Stimulated activated CD8-positive, alpha-beta memory T cell treated with anti-CD3 and anti-CD28 coated beads, Interleukin-7, amount 100 ng/mL, for 4 hours (primary cell): Measurements from ENCODE around the gene NCAM1.
"Not testable (repeated sequence)": the region's sequence is repeated elsewhere in the genome, so short reads cannot be mapped to it uniquely, and the experiment has no call there.

Experiments used
- DNase-seq, 2 donors: peaks; one replicate each; pipeline ENCODE4 v3.0.0-alpha.2; 2020; ENCODE audit warnings: low read depth in 2 of 2

NCAM1 gene

DNA sequence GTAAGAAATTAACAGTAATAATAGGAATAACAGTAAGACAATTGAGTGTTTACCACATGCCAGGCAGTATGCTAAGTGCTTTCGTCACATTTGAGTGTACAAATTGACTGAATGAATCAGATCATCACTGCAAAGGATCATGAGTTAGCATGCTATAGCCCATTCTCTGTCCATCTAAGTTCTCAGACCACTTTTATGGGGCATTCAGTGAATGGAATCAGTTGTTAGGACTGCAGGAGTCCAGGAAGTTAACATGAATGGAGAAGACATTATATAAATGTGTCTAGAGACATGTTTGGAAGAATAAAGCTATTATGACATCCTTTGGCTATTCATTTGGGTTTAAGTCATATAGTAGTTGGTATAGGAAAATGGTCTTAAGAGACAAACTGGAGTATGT lies 59.9 kb downstream of the NCAM1 start:
- no peak for DNase-seq

GRCh38 chr11:113022262-113022661 lies 61.0 kb downstream of the NCAM1 start:
- no peak for DNase-seq

DNA sequence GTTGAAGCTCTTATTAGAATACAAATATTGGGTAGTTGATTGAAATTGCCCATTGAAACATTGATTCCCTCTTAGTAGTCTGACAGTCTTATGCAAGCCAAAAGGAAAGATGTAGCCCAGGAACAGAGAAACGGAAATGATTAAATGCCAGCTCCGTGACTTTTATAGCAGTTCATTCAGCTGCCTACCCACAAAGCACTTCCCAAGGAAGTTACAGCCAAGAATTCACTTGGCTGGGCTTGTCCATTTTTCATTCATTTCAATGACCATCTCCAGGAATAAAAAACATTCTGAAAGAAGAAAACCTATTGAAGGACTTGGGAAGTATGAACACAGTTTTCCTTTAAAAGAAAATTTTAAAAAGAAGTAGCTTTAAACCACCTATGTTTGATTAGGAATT lies 62.0 kb downstream of the NCAM1 start:
- no peak for DNase-seq

- DNase-seq: no peak
These were observed 62.8 kb downstream of the NCAM1 start for GRCh38 chr11:113023986-113024385.

- no peak for DNase-seq
These were observed 65.6 kb downstream of the NCAM1 start for GRCh38 chr11:113026778-113027177.

GRCh38 chr11:113034576-113034975 lies 73.4 kb downstream of the NCAM1 start:
- DNase-seq: no peak

DNA sequence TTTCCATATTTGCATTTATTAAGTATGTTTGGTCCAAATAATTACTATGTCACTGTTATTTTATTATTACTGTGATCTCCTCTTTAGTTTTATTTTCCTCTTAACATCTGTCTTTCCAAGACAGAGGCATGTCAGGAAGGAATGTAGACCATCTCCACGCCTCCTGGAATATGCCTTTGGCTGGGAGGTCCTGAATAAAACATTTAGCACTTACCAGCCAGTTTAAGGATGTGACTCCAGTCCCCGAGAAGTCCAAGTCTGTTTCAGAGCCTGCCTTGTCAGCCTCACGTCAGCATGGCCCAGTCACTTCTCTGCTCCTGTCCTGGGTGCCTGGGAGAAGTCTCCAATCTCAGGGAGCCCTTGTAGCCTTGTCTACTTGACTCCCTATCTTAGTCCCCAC lies 74.5 kb downstream of the NCAM1 start:
- no peak for DNase-seq

GRCh38 chr11:113043698-113044097 lies 82.5 kb downstream of the NCAM1 start:
- DNase-seq: no peak

GRCh38 chr11:113045146-113045545 lies 83.9 kb downstream of the NCAM1 start:
- DNase-seq: no peak

DNA sequence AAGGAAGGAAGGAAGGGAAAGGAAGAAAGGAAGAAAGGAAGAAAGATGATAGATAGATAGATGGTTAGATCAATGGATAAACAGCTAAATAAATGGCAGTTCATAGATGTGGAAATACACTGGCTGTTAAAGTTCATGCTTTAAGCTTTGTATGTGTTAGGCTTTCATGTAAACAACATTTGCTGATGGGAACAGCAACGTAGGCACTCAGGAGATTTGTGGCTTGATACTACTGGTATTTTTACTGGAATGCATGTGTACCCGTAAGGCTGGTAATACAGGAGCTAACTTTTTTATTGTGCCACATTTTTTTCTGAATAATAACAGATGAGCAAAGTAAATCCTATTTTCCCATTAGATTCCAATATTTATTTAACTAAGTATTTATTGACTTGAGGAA lies 85.6 kb downstream of the NCAM1 start:
- no peak for DNase-seq

DNA sequence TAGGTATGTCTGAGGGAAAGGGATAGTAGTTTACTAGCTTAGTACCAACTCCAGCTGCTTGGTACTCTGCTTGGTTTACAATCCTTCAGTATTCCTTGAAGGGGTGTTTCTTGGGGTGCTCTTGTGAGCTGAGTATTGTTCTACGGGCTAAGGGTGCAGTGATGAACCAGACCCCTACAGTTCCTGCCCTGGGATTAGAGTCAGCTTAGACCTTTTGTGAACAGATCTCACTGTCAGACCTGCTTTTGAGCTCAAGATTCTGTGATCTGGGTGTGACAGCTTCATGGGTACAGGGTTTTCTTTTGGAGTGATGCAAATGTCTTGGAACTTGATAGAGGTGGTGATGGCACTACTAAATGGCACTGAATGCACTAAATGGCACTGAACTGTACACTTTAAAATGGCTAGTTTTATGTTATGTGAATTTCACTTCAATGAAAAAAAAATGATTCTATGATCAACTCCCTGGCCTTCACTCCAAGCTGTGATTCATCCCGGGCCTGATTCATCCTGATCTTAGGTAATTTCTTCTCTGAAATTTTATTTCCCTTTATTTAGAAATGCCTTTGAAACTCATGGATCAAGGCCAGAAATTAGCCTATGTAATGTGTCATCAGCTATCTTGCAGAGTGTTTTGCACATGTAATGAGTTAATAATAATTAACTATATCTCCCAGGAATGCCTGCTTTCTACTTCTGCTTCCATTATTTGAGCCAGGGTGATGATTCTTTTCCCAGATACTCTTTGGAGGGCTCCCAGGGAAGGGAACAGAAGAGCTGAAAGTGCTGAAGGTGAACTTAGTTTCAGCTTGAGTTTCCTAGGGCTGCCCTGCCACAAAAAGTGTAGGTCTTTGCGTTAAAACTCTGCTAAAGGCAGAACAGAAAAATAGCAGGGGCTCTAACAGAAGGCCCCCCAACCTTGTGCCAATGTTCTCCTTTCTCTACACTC lies 87.9 kb downstream of the NCAM1 start:
- DNase-seq: no peak

DNA sequence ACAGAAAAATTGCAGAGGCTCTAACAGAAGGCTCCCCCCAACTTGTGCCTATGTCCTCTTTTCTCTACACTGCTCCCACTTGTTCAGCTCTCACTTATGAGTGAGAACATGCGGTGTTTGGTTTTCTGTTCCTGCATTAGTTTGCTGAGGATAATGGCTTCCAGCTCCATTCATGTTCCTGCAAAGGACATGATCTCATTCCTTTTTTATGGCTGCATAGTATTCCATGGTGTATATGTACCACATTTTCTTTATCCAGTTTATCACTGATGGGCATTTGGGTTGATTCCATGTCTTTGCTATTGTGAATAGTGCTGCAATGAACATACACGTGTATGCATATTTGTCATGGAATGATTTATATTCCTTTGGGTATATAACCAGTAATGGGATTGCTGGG lies 91.8 kb downstream of the NCAM1 start:
- DNase-seq: not testable (repeated sequence)

DNA sequence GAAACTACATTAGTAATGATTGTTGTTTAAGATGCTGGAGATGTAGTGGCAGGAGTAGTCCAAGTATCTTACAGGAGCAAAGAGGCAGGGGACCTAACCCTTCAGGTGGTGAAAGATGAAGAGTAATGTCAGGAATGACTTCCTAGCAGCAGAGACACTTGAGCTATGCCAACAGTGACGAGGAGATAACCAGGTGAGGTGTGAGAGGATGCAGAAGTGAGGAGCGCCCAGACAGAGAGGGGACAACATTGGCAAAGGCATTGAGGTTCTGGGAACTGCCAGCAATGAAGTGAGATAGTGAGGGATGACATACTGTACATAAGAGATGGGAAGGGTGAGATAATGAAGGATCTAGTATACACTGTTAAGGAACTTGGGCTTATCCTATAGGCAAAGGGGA lies 95.8 kb downstream of the NCAM1 start:
- no peak for DNase-seq

DNA sequence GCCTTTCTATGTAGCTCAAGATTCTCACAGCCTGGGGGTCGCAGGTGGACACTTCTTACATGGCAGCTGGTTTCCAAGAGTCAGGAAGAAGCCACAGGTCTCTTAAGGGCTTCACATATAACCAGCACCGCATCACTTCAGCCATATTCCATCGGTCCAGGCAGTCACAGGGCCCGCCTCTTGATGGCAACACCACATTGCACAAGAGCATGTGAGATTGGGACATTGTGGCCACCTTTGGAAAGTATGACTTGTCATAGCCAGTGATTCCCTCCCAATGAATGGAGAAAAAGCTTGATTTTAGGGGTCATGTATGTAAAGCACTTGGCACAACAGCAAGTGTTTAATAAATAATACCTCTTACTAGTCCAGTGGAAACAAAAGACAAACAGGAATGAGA lies 98.3 kb downstream of the NCAM1 start:
- DNase-seq: no peak

GRCh38 chr11:113065330-113065729 lies 104.1 kb downstream of the NCAM1 start:
- no peak for DNase-seq

DNA sequence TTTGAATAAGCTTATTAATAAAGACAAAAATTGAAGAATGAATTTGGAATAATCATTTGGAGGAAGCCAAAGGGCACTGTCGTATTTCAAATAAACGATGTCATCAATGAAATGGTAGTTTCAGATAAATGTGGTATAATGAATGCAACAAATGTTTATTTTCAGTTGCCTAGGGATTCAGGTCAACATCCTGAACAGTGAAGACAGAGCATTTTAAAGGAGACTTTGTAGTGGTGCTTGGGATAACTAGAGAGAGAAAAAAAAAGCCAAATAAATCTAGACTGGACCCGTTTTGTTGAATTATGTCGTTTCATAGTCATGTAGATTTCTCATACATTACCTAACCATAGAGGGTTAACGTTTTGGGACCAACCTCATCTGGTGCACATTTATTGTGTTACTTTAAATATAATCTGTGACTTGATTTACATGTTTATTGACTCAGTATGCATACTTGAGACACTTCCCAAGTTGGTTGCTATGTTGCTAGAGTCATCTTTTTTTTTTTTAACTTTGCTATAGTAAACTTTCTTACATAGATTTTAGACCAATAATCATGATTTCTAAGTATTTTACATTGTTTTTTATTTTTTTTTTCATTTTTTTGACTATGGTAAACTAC lies 111.1 kb downstream of the NCAM1 start:
- no peak for DNase-seq

DNA sequence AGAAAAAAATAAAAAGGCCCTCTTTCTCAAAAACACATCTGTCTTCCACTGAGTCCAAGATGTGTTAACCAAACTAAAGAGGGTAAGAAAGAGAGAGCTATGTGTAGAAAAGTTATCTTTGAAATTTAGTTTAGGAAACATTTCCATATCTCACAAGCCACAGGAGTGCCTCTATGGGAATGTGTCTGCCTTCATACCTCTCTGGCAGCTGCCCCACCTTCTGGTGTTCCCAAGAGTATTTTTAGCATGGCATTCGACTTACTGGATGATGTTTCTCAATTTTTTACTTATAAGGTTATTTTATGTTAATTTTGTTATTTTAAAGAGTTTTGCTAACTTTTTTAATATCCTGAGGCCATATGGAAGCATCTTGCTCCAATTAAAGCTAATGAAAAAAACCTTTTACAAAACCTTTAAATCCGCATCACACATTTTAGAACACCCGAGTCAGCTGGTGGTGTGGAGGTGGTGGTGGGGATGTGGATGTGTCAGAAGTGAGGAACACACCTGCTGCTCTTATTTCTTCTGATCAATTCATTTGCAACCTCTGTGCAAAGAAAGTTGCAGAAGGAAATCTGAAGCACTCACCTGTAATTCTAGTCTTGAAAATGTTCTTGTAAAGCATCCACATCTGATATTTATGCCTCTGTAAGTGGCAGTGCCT lies 112.2 kb downstream of the NCAM1 start:
- DNase-seq: no peak

GRCh38 chr11:113075586-113076095 lies 114.4 kb downstream of the NCAM1 start:
- no peak for DNase-seq

- DNase-seq: no peak
These were observed 116.2 kb downstream of the NCAM1 start for GRCh38 chr11:113077379-113077778.

GRCh38 chr11:113082341-113082955 lies 121.2 kb downstream of the NCAM1 start:
- no peak for DNase-seq

GRCh38 chr11:113083571-113083970 lies 122.4 kb downstream of the NCAM1 start:
- DNase-seq: no peak

- DNase-seq: no peak
These were observed 123.1 kb downstream of the NCAM1 start for GRCh38 chr11:113084297-113084696.
